ENCODE measurements around the gene HSD17B8.

DNA sequence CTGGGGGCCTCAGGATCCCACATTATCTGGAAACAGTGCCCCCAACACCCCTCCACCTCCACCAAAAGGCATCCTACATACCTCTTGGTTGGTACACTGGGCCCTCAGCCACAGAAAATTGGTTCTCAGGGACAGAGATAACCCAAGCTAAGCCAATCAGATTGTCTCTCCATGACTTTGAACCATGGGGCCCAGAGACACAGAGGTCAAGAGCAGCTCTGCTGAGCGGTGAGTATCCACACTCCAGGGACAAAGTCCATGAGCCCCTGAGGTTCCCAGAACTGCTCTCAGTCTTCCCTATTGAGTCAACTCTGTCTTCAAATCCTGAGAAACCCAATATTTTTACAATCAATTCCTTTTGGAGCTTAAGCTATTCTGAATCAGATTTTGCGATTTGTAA is 47.5 kb upstream of the HSD17B8 start:
- no peak for TF ChIP-seq CTCF (conservative IDR thresholded peaks at IDR 0.05; ENCODE audit: low read length)
- no peak for TF ChIP-seq EZH2phosphoT487 (IDR thresholded peaks at IDR 0.05; ENCODE audit: borderline replicate concordance, low read depth, low read length)

Data from OCI-LY7 (cell line).